ENCODE data around the gene PAFAH1B2.
"Not testable (repeated sequence)": the region's sequence is repeated elsewhere in the genome, so short reads cannot be mapped to it uniquely, and the experiment has no call there.

Gene PAFAH1B2

DNA sequence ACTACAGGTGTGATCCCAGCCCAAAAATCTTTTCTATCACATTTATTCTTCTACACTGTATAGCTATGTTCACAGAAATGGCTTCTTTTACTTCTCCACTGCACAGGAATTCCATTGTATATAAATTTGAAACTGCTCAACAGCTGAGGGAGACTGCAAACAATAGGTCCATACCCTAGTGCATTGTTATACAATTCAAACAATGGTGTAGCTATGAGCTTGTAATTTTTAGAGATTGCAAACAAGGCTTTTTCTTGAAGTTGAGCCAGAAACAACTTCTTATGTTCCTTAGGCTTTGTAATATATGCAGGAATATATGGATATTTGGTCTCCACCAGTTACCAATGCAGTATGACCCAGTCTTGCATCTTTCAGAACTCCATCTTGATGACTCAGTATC, 26.4 kb upstream of the PAFAH1B2 start:
- no peak for DNase-seq (ENCODE audit: low read depth, low spot score)
- H3K4me3 ChIP-seq (ENCODE audit: insufficient read length, low read depth), result no peak overlapping the region
- no peaks in the 10 kb centered on the region for H3K9me3 ChIP-seq (ENCODE audit: insufficient read depth, low read length)
- H3K36me3 ChIP-seq (ENCODE audit: insufficient read depth, insufficient read length, low read length), result no peaks in the 10 kb centered on the region
- H3K4me1 ChIP-seq (ENCODE audit: insufficient read depth, insufficient read length), result no peaks in the 10 kb centered on the region
- no peak overlapping the region for H3K9ac ChIP-seq (ENCODE audit: insufficient read length, low read depth)
- TF ChIP-seq ZNF274 (IDR thresholded peaks at IDR 0.05; ENCODE audit: low read depth, low read length) (no peak), YY1 (IDR thresholded peaks at IDR 0.05; ENCODE audit: insufficient read depth, insufficient read length) (no peak), SUZ12 (IDR thresholded peaks at IDR 0.05; ENCODE audit: extremely low read depth, insufficient read depth, insufficient read length) (no peak)
- no peaks in the 10 kb centered on the region for H3K27me3 ChIP-seq (ENCODE audit: insufficient read depth, insufficient read length)

DNA sequence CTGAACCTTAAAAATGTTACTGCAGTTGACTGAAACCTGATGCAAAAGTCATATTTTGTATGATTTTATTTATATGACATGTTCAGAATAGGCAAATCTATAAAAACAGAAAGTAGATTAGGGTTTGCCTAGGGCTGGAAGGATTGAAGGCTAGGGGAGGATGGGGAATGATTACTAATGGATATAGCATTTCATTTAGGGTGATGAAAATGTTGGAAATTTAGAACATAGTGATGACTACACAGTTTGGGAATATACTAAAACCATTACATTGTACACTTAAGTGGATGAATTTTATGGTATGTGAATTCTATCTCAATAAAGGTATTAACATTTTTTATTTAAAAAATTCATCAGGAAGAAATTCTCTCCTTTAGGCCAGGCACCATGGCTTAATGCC, 22.9 kb upstream of the PAFAH1B2 start:
- H3K4me3 ChIP-seq (ENCODE audit: insufficient read length, low read depth), result no peak overlapping the region
- no peak overlapping the region for H3K9ac ChIP-seq (ENCODE audit: insufficient read length, low read depth)
- no peaks in the 10 kb centered on the region for H3K27me3 ChIP-seq (ENCODE audit: insufficient read depth, insufficient read length)
- no peaks in the 10 kb centered on the region for H3K36me3 ChIP-seq (ENCODE audit: insufficient read depth, insufficient read length, low read length)
- TF ChIP-seq SUZ12 (IDR thresholded peaks at IDR 0.05; ENCODE audit: extremely low read depth, insufficient read depth, insufficient read length), result no peak
- no peak for TF ChIP-seq ZNF274 (IDR thresholded peaks at IDR 0.05; ENCODE audit: low read depth, low read length)
- DNase-seq (ENCODE audit: low read depth, low spot score), result no peak
- no peaks in the 10 kb centered on the region for H3K9me3 ChIP-seq (ENCODE audit: insufficient read depth, low read length)
- no peaks in the 10 kb centered on the region for H3K4me1 ChIP-seq (ENCODE audit: insufficient read depth, insufficient read length)

DNA sequence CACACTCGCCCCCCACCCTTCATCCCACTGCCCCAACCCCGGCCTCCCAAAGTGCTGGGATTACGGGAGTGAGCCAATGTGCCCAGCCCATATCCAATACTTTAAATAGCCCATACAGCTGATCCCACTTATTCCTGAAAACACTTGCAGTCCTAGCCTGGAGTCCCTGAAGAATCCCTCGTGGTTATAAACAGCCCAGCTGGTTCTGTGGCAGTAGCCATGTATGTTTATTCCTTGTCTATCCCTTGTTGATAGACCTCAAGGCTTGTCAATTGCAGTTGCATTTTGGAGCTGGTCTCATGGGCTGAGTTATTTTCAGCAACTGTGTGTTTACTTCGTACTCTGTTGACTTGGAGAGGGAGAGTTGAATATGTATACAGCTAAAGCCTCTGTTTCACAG, 21.5 kb upstream of the PAFAH1B2 start:
- DNase-seq (ENCODE audit: low read depth, low spot score), result no peak
- Histone ChIP-seq H3K9ac (ENCODE audit: insufficient read length, low read depth) (no peak overlapping the region), H3K27me3 (ENCODE audit: insufficient read depth, insufficient read length) (no peaks in the 10 kb centered on the region), H3K36me3 (ENCODE audit: insufficient read depth, insufficient read length, low read length) (no peaks in the 10 kb centered on the region), H3K4me3 (ENCODE audit: insufficient read length, low read depth) (no peak overlapping the region), H3K9me3 (ENCODE audit: insufficient read depth, low read length) (no peaks in the 10 kb centered on the region), H3K4me1 (ENCODE audit: insufficient read depth, insufficient read length) (no peaks in the 10 kb centered on the region)
- TF ChIP-seq ZNF274 (IDR thresholded peaks at IDR 0.05; ENCODE audit: low read depth, low read length) (no peak), YY1 (IDR thresholded peaks at IDR 0.05; ENCODE audit: insufficient read depth, insufficient read length) (no peak), SUZ12 (IDR thresholded peaks at IDR 0.05; ENCODE audit: extremely low read depth, insufficient read depth, insufficient read length) (no peak)

DNA sequence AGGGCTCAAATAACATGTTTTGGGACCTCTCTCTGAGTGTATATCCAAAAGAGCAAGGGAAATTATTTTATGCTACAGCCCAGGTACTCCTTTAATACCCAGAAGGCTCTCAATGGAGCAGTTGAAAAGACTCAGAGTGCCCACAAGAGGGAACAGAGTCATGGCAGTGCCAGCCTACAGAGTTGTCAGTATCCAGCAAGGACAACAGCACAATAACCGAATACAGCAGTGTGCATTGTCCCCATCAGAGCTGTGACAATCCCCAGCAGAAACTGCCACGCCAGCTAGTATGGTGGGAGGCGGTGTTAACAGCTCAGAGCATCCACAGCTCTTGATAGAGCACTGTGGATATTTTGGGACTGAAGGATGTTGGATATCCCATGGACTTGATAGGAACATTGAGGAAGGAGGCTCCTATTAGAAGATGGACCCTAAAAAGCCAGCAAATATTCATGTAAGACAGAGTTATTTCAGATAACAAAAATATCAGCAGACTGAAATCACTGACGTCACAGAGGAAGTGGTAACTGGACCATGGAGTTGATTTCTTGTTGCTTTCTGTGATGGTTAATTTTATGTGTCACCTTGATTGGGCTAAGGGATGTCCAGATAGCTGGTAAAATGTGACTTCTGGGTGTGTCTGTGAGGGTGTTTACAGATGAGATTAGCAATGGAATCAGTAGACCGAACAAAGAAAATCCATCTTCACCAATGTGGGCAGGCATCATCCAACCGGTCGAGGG, 17.7 kb upstream of the PAFAH1B2 start:
- Histone ChIP-seq H3K27me3 (ENCODE audit: insufficient read depth, insufficient read length) (no peaks in the 10 kb centered on the region), H3K4me1 (ENCODE audit: insufficient read depth, insufficient read length) (no peaks in the 10 kb centered on the region), H3K9me3 (ENCODE audit: insufficient read depth, low read length) (no peaks in the 10 kb centered on the region), H3K36me3 (ENCODE audit: insufficient read depth, insufficient read length, low read length) (no peaks in the 10 kb centered on the region), H3K9ac (ENCODE audit: insufficient read length, low read depth) (no peak overlapping the region), H3K4me3 (ENCODE audit: insufficient read length, low read depth) (no peak overlapping the region)
- DNase-seq (ENCODE audit: low read depth, low spot score), result no peak
- TF ChIP-seq SUZ12 (IDR thresholded peaks at IDR 0.05; ENCODE audit: extremely low read depth, insufficient read depth, insufficient read length), result no peak
- TF ChIP-seq ZNF274 (IDR thresholded peaks at IDR 0.05; ENCODE audit: low read depth, low read length), result no peak
- no peak for TF ChIP-seq YY1 (IDR thresholded peaks at IDR 0.05; ENCODE audit: insufficient read depth, insufficient read length)

DNA sequence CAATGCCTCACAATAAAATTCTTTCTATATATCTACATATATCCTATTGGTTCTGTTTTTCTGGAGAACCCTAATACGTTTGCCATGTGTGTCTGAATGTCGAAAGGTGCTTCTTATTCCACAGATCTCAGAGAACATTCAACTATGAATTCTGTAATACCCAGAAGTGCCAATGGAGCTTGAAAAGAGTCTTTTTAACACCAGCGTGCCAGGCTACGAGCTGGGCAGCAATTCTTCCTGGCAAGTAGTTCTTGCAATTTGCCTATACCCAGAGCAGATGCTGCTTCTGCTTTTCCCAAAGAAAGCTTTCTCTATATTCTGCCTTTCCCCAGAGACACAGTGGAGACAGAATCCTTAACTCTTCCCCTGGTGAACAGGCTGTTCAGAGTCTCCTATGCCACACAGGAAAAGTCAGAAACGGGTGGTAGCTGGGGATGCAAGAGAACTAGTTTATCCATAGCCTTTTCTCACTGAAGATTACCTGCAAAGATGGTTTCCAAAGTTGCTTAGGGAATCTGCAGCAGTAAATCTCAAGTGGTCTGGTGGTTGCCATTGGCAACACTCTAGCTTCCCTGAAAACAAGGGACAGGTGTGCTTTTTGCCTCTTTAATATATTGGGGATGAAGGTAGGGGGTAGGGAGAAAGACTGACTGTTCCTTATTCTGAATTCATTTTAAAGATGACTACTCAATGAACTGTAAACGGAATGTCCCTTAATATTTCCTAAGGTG, 16.8 kb upstream of the PAFAH1B2 start:
- no peaks in the 10 kb centered on the region for H3K4me1 ChIP-seq (ENCODE audit: insufficient read depth, insufficient read length)
- no peak overlapping the region for H3K9ac ChIP-seq (ENCODE audit: insufficient read length, low read depth)
- no peaks in the 10 kb centered on the region for H3K36me3 ChIP-seq (ENCODE audit: insufficient read depth, insufficient read length, low read length)
- no peak for TF ChIP-seq SUZ12 (IDR thresholded peaks at IDR 0.05; ENCODE audit: extremely low read depth, insufficient read depth, insufficient read length)
- TF ChIP-seq YY1 (IDR thresholded peaks at IDR 0.05; ENCODE audit: insufficient read depth, insufficient read length), result no peak
- TF ChIP-seq ZNF274 (IDR thresholded peaks at IDR 0.05; ENCODE audit: low read depth, low read length), result no peak
- DNase-seq (ENCODE audit: low read depth, low spot score), result no peak
- no peak overlapping the region for H3K4me3 ChIP-seq (ENCODE audit: insufficient read length, low read depth)
- H3K9me3 ChIP-seq (ENCODE audit: insufficient read depth, low read length), result no peaks in the 10 kb centered on the region
- H3K27me3 ChIP-seq (ENCODE audit: insufficient read depth, insufficient read length), result no peaks in the 10 kb centered on the region

DNA sequence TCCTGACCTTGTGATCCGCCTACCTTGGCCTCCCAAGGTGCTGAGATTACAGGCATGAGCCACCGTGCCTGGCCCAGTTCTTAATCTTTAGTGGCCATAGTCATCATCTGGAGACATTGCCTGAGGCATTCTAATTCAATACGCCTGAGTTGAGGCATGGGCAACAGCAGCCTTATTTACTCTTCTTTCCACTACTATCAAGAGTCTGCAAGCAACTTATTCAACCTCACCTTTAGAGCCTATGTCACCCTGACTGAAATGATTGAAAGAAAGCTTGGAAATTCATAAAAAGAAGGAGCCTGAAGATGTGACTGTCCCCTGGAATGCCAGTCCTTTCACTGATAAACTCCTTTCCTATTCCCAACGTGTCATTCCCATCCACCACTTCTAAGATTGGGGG, 15.8 kb upstream of the PAFAH1B2 start:
- Histone ChIP-seq H3K9ac (ENCODE audit: insufficient read length, low read depth) (no peak overlapping the region), H3K9me3 (ENCODE audit: insufficient read depth, low read length) (no peaks in the 10 kb centered on the region), H3K36me3 (ENCODE audit: insufficient read depth, insufficient read length, low read length) (no peaks in the 10 kb centered on the region), H3K4me3 (ENCODE audit: insufficient read length, low read depth) (no peak overlapping the region), H3K4me1 (ENCODE audit: insufficient read depth, insufficient read length) (no peaks in the 10 kb centered on the region), H3K27me3 (ENCODE audit: insufficient read depth, insufficient read length) (no peaks in the 10 kb centered on the region)
- no peak for DNase-seq (ENCODE audit: low read depth, low spot score)
- no peak for TF ChIP-seq YY1 (IDR thresholded peaks at IDR 0.05; ENCODE audit: insufficient read depth, insufficient read length)
- TF ChIP-seq SUZ12 (IDR thresholded peaks at IDR 0.05; ENCODE audit: extremely low read depth, insufficient read depth, insufficient read length), result no peak

DNA sequence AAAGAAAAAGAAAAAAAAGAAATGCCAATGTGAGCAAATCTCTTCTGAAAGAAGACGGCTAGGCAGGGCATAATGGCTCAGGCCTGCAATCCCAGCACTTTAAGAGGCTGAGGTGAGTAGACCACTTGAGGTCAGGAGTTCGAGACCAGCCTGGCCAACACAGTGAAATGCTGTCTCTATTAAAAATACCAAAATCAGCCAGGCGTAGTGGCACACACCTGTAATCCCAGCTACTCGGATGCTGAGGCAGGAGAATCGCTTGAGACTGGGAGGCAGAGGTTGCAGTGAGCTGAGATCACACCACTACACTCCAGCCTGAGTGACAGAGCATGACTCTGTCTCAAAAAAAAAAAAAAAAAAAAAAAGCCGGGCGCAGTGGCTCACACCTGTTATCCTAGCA, 13.7 kb upstream of the PAFAH1B2 start:
- not testable (repeated sequence) for H3K36me3 ChIP-seq (ENCODE audit: insufficient read depth, insufficient read length, low read length); H3K9me3 ChIP-seq (ENCODE audit: insufficient read depth, low read length); H3K27me3 ChIP-seq (ENCODE audit: insufficient read depth, insufficient read length); H3K4me3 ChIP-seq (ENCODE audit: insufficient read length, low read depth); H3K9ac ChIP-seq (ENCODE audit: insufficient read length, low read depth); DNase-seq (ENCODE audit: low read depth, low spot score); H3K4me1 ChIP-seq (ENCODE audit: insufficient read depth, insufficient read length)
